Measurements from ENCODE around the gene INTS2.
"Not testable (repeated sequence)": the region's sequence is repeated elsewhere in the genome, so short reads cannot be mapped to it uniquely, and the experiment has no call there.

Gene INTS2

DNA sequence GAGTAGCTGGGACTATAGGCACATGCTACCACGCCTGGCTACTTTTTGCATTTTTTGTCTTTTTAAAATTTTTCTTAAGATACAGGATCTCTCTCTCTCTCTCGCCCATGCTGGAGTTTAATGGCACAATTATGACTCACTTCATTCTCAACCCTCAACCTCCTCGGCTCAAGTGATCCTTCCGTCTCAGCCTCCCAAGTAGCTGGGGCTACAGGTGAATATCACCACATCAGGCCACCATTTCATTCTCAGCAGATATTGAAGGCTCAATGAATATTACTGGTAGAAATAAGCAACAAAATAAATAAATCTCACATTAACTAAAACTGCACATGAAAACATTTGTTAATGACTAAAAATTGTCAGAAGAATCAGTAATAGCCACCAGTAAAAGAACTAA, 106.1 kb downstream of the INTS2 start:
- DNase-seq, result no peak

- DNase-seq, result not testable (repeated sequence)
Observed at GRCh38 chr17:61819265-61819664, 108.5 kb downstream of the INTS2 start.

DNA sequence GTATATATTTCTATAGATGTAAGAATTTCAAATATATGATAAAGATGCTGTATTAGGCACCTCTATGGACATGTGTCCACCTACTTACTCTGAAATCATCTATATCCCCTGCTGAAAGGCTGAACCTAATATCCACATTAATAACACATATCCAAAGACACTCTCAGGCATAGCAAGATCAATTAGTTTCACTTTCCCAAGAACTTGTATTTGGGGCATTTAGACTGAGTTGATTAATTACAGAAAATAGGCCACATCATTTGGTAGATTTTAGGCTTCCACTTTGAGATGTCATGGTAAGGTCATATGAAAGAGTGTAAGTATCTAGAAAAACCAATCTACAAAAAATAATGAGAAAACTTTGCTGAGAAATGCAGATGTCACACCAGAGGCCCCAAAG, 109.6 kb downstream of the INTS2 start:
- no peak for DNase-seq

DNA sequence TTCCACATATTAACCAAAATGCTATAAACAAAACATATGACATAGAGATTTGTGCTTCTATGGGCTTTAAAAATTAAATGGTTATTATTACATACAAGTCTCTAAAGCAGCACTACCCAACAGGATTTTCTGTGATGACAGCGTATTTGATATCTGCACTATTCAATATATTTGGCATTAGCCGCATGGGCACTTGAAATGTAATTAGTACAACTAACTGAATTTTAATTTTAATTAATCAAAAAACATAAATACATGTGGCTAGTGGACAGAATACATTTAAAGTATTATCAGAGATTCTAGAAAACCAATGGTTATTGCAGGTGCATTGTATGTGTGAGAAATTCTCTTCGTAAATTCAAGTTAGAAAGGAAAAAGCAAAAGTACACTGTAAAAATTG, 110.3 kb downstream of the INTS2 start:
- no peak for DNase-seq

DNA sequence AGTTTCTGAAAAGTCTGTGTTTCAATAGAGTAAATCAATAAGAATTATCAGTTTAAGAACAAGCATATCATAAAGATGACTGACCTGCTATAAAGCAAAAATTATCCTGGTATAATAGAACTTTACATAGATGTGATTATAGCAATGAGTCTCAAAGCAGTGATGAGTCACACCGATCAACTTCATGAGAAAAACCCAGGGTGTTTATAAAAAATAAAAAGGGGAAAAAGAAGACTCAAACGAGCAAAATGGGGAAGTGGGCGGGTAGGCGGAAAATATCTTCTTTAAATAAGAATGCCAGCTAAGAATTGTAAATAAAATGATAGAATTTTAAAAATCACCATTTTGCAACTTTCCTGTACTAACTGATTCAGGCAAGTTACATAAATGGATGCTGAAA, 111.2 kb downstream of the INTS2 start:
- no peak for DNase-seq

- DNase-seq, result no peak
Observed at GRCh38 chr17:61815863-61816503, 111.8 kb downstream of the INTS2 start.

Data from CD4-positive, alpha-beta T cell treated with Interleukin-6 for 4 hours (primary cell).